ENCODE results near the gene CENPX. TPM values are rescaled to one million over a fixed set of nuclear protein-coding genes. Genes with fewer than 3 reads are reported as not detected.

Gene CENPX
- polyA plus RNA-seq, 4 donors = 43.4 to 241 (median 122) TPM

- H3K4me1 ChIP-seq (ENCODE audit: control insufficient read depth in 3 of 3, insufficient read depth in 2 of 3, low read depth in 1 of 3, low read length in 2 of 3) = peaks cover 2 to 35% (median 5%) of the 10 kb centered on the region in 3 donors
- H3K36me3 ChIP-seq (ENCODE audit: control insufficient read depth in 3 of 3, insufficient read depth in 2 of 3, low read depth in 1 of 3, low read length in 3 of 3) = peaks cover 0 to 50% (median 0%) of the 10 kb centered on the region in 3 donors
- DNase-seq = no peak
- no peaks in the 10 kb centered on the region for H3K27me3 ChIP-seq (ENCODE audit: control insufficient read depth in 3 of 3, insufficient read depth in 3 of 3, low read length in 3 of 3)
- H3K4me3 ChIP-seq (ENCODE audit: low read depth in 1 of 3, low read length in 3 of 3) = no peak overlapping the region
- WGBS, 3 donors = 57 to 79% (median 72%) methylated on average over 13 to 14 of the region's 14 CpGs
- no peaks in the 10 kb centered on the region for H3K9me3 ChIP-seq (ENCODE audit: control insufficient read depth in 2 of 2, insufficient read depth in 1 of 2, low read depth in 1 of 2, low read length in 1 of 2)
- H3K27ac ChIP-seq (ENCODE audit: low read depth in 1 of 3, low read length in 2 of 3) = no peak overlapping the region
- FAIRE-seq = no peak
Measured at GRCh38 chr17:82020572-82021106, 2.0 kb downstream of the CENPX start.

DNA sequence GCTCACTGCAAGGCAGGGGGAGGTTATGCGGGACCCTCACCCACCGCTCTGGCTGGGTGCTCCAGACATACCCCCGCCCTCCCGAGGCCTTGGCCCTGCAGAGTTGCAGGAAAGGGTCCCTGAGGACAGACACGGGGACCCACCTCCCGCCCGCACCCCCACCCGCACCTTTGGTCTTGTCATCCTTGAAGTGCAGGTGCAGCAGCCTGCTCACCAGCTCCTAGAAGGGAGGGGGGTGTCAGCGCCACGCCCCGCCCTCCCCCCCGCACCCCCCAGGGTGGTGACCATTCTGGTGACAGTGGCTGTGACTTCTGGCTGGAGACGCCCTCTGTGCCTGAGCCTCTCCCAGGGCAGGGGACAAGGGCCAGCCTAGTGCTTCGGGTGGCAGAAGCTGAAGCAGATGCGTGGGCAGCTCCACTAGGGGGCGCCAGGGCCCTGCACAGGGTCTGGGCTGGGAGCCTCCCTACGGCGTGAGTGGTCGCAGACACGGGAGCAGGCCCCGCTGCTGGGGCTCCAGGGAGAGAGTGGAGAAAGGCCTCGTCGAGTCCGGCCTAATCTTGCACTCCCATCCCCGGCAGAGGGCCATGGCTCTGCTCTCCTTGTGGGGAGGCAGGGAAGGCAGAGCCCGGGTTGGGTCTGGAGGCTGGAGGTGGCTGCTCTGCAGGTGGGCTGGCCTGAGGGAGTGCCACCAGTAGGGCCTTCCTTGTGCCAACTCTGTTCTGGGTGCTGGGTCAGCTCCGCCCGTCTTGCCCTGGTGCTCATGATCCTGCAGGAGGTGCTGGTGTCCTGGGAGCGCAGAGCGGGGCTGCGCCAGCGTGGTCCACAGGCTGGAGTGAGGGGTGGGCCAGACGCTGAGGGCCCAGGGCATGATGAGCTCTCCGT is 2.7 kb downstream of the CENPX start:
- peaks cover 2 to 35% (median 5%) of the 10 kb centered on the region in 3 donors for H3K4me1 ChIP-seq (ENCODE audit: control insufficient read depth in 3 of 3, insufficient read depth in 2 of 3, low read depth in 1 of 3, low read length in 2 of 3)
- no peaks in the 10 kb centered on the region for H3K9me3 ChIP-seq (ENCODE audit: control insufficient read depth in 2 of 2, insufficient read depth in 1 of 2, low read depth in 1 of 2, low read length in 1 of 2)
- DNase-seq (peak; percentile 68 to 72), FAIRE-seq (no peak)
- peaks cover 0 to 47% (median 0%) of the 10 kb centered on the region in 3 donors for H3K36me3 ChIP-seq (ENCODE audit: control insufficient read depth in 3 of 3, insufficient read depth in 2 of 3, low read depth in 1 of 3, low read length in 3 of 3)
- no peak overlapping the region for H3K4me3 ChIP-seq (ENCODE audit: low read depth in 1 of 3, low read length in 3 of 3)
- 42 to 59% (median 53%) methylated on average over 34 of the region's 34 CpGs for WGBS, 3 donors
- no peak overlapping the region for H3K27ac ChIP-seq (ENCODE audit: low read depth in 1 of 3, low read length in 2 of 3)
- no peaks in the 10 kb centered on the region for H3K27me3 ChIP-seq (ENCODE audit: control insufficient read depth in 3 of 3, insufficient read depth in 3 of 3, low read length in 3 of 3)

GRCh38 chr17:82018989-82019689 is 3.5 kb downstream of the CENPX start:
- Histone ChIP-seq H3K36me3 (ENCODE audit: control insufficient read depth in 3 of 3, insufficient read depth in 2 of 3, low read depth in 1 of 3, low read length in 3 of 3) (peaks cover 0 to 48% (median 0%) of the 10 kb centered on the region in 3 donors), H3K27me3 (ENCODE audit: control insufficient read depth in 3 of 3, insufficient read depth in 3 of 3, low read length in 3 of 3) (no peaks in the 10 kb centered on the region), H3K9me3 (ENCODE audit: control insufficient read depth in 2 of 2, insufficient read depth in 1 of 2, low read depth in 1 of 2, low read length in 1 of 2) (no peaks in the 10 kb centered on the region), H3K27ac (ENCODE audit: low read depth in 1 of 3, low read length in 2 of 3) (no peak overlapping the region), H3K4me1 (ENCODE audit: control insufficient read depth in 3 of 3, insufficient read depth in 2 of 3, low read depth in 1 of 3, low read length in 2 of 3) (peaks cover 2 to 28% (median 3%) of the 10 kb centered on the region in 3 donors), H3K4me3 (ENCODE audit: low read depth in 1 of 3, low read length in 3 of 3) (no peak overlapping the region)
- FAIRE-seq (no peak), DNase-seq (no peak)
- WGBS, 3 donors = 85 to 87% (median 87%) methylated on average over 33 of the region's 33 CpGs

GRCh38 chr17:82018152-82018988 is 4.3 kb downstream of the CENPX start:
- DNase-seq = no peak
- Histone ChIP-seq H3K9me3 (ENCODE audit: control insufficient read depth in 2 of 2, insufficient read depth in 1 of 2, low read depth in 1 of 2, low read length in 1 of 2) (no peaks in the 10 kb centered on the region), H3K4me3 (ENCODE audit: low read depth in 1 of 3, low read length in 3 of 3) (no peak overlapping the region), H3K27me3 (ENCODE audit: control insufficient read depth in 3 of 3, insufficient read depth in 3 of 3, low read length in 3 of 3) (no peaks in the 10 kb centered on the region), H3K27ac (ENCODE audit: low read depth in 1 of 3, low read length in 2 of 3) (no peak overlapping the region), H3K4me1 (ENCODE audit: control insufficient read depth in 3 of 3, insufficient read depth in 2 of 3, low read depth in 1 of 3, low read length in 2 of 3) (peaks cover 0 to 22% (median 0%) of the 10 kb centered on the region in 3 donors), H3K36me3 (ENCODE audit: control insufficient read depth in 3 of 3, insufficient read depth in 2 of 3, low read depth in 1 of 3, low read length in 3 of 3) (peaks cover 0 to 56% (median 0%) of the 10 kb centered on the region in 3 donors)
- WGBS, 3 donors = 52 to 74% (median 64%) methylated on average over 19 of the region's 19 CpGs
- FAIRE-seq = no peak

GRCh38 chr17:82017612-82018151 is 5.0 kb downstream of the CENPX start:
- 70 to 74% (median 72%) methylated on average over 12 to 13 of the region's 13 CpGs for WGBS, 3 donors
- DNase-seq (no peak), FAIRE-seq (no peak)
- no peak overlapping the region for H3K27ac ChIP-seq (ENCODE audit: low read depth in 1 of 3, low read length in 2 of 3)
- peaks cover 0 to 22% (median 0%) of the 10 kb centered on the region in 3 donors for H3K4me1 ChIP-seq (ENCODE audit: control insufficient read depth in 3 of 3, insufficient read depth in 2 of 3, low read depth in 1 of 3, low read length in 2 of 3)
- no peak overlapping the region for H3K4me3 ChIP-seq (ENCODE audit: low read depth in 1 of 3, low read length in 3 of 3)
- H3K9me3 ChIP-seq (ENCODE audit: control insufficient read depth in 2 of 2, insufficient read depth in 1 of 2, low read depth in 1 of 2, low read length in 1 of 2) = no peaks in the 10 kb centered on the region
- H3K27me3 ChIP-seq (ENCODE audit: control insufficient read depth in 3 of 3, insufficient read depth in 3 of 3, low read length in 3 of 3) = no peaks in the 10 kb centered on the region
- H3K36me3 ChIP-seq (ENCODE audit: control insufficient read depth in 3 of 3, insufficient read depth in 2 of 3, low read depth in 1 of 3, low read length in 3 of 3) = peaks cover 0 to 62% (median 0%) of the 10 kb centered on the region in 3 donors

- no peak for FAIRE-seq
- 88 to 89% (median 88%) methylated on average over 24 of the region's 24 CpGs for WGBS, 3 donors
- Histone ChIP-seq H3K36me3 (ENCODE audit: control insufficient read depth in 3 of 3, insufficient read depth in 2 of 3, low read depth in 1 of 3, low read length in 3 of 3) (peaks cover 0 to 69% (median 0%) of the 10 kb centered on the region in 3 donors), H3K27ac (ENCODE audit: low read depth in 1 of 3, low read length in 2 of 3) (no peak overlapping the region), H3K4me1 (ENCODE audit: control insufficient read depth in 3 of 3, insufficient read depth in 2 of 3, low read depth in 1 of 3, low read length in 2 of 3) (peaks cover 0 to 21% (median 0%) of the 10 kb centered on the region in 3 donors), H3K27me3 (ENCODE audit: control insufficient read depth in 3 of 3, insufficient read depth in 3 of 3, low read length in 3 of 3) (no peaks in the 10 kb centered on the region), H3K4me3 (ENCODE audit: low read depth in 1 of 3, low read length in 3 of 3) (no peak overlapping the region), H3K9me3 (ENCODE audit: control insufficient read depth in 2 of 2, insufficient read depth in 1 of 2, low read depth in 1 of 2, low read length in 1 of 2) (no peaks in the 10 kb centered on the region)
- no peak for DNase-seq
Measured at GRCh38 chr17:82016875-82017459, 5.7 kb downstream of the CENPX start.

DNA sequence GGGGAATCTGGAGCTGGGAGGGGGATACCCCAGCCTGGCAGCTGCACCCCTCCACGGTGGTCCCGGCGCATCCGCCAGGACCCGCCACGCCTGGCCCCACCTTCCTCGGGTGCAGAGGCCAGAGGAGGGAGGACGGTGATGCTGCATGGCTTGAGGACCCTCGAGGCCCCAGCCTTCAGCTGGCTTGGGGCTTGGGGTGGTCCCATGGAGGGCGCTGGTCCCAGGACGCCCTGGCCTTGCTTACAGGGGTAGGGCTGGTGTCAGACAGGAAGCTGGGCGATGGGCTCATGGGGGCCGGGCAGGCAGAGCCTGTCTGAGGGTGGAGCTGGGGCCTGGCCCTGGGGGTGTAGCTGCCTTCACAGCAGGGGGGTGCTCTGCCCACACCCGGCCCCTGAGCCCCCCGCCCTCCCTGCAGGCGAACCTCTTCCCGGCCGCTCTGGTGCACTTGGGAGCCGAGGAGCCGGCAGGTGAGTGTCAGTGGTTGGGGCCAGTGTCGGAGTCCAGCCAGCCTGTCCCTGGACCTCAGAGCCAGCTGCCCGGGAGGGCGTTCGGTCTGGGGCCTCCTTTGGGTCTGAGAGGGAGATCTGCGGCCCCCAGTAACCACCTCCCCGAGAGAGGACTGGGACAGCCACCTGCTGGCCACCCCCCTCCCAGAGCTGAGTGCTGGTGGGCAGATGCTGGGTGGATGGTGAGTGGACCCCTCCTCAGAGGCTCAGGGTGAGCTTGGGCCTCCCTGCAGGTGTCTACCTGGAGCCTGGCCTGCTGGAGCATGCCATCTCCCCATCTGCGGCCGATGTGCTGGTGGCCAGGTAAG is 6.4 kb downstream of the CENPX start:
- Histone ChIP-seq H3K27ac (ENCODE audit: low read depth in 1 of 3, low read length in 2 of 3) (no peak overlapping the region), H3K27me3 (ENCODE audit: control insufficient read depth in 3 of 3, insufficient read depth in 3 of 3, low read length in 3 of 3) (no peaks in the 10 kb centered on the region), H3K9me3 (ENCODE audit: control insufficient read depth in 2 of 2, insufficient read depth in 1 of 2, low read depth in 1 of 2, low read length in 1 of 2) (no peaks in the 10 kb centered on the region), H3K4me1 (ENCODE audit: control insufficient read depth in 3 of 3, insufficient read depth in 2 of 3, low read depth in 1 of 3, low read length in 2 of 3) (peaks cover 0 to 14% (median 0%) of the 10 kb centered on the region in 3 donors), H3K4me3 (ENCODE audit: low read depth in 1 of 3, low read length in 3 of 3) (no peak overlapping the region), H3K36me3 (ENCODE audit: control insufficient read depth in 3 of 3, insufficient read depth in 2 of 3, low read depth in 1 of 3, low read length in 3 of 3) (peaks cover 0 to 76% (median 0%) of the 10 kb centered on the region in 3 donors)
- FAIRE-seq (no peak), DNase-seq (no peak)
- WGBS, 3 donors = 86 to 94% (median 92%) methylated on average over 21 to 28 of the region's 28 CpGs
